ENCODE data around the gene RNF168.

- TF ChIP-seq POLR2A (IDR thresholded peaks at IDR 0.05): no peak
- TF ChIP-seq, protein P1, sequence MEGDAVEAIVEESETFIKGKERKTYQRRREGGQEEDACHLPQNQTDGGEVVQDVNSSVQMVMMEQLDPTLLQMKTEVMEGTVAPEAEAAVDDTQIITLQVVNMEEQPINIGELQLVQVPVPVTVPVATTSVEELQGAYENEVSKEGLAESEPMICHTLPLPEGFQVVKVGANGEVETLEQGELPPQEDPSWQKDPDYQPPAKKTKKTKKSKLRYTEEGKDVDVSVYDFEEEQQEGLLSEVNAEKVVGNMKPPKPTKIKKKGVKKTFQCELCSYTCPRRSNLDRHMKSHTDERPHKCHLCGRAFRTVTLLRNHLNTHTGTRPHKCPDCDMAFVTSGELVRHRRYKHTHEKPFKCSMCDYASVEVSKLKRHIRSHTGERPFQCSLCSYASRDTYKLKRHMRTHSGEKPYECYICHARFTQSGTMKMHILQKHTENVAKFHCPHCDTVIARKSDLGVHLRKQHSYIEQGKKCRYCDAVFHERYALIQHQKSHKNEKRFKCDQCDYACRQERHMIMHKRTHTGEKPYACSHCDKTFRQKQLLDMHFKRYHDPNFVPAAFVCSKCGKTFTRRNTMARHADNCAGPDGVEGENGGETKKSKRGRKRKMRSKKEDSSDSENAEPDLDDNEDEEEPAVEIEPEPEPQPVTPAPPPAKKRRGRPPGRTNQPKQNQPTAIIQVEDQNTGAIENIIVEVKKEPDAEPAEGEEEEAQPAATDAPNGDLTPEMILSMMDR (IDR thresholded peaks at IDR 0.05): no peak
- TF ChIP-seq POLR2AphosphoS5 (IDR thresholded peaks at IDR 0.05): no peak
- TF ChIP-seq EP300 (IDR thresholded peaks at IDR 0.05): no peak
Observed at GRCh38 chr3:196499061-196499460, 4.5 kb downstream of the RNF168 start.
